HUDEP-2 (cell line): ENCODE results near the gene DNAI4.

Experiments
- DNase-seq, 76 experiments: peaks; one replicate each; lab custom pipeline; 2025; ENCODE audit not compliant: unreplicated experiment in 76 of 76; lab: John Stamatoyannopoulos, UW

DNAI4 gene

GRCh38 chr1:66769512-66770229, 155.0 kb downstream of the DNAI4 start:
- no peak for DNase-seq

- DNase-seq: no peak
Measured at GRCh38 chr1:66768965-66769364, 155.7 kb downstream of the DNAI4 start.

- no peak for DNase-seq
Measured at GRCh38 chr1:66767626-66768025, 157.0 kb downstream of the DNAI4 start.

- peak in 40 of 76 experiments; percentile 6 to 67 (median 33) for DNase-seq
Measured at GRCh38 chr1:66764994-66765578, 159.6 kb downstream of the DNAI4 start.
